HepG2 (cell line): Measurements from ENCODE around the gene POLR2J. TPM values are rescaled to one million over a fixed set of nuclear protein-coding genes. Genes with fewer than 3 reads are reported as not detected.

Source experiments
- CEBPZ ChIP-seq: IDR thresholded peaks from 2 replicates; pipeline ENCODE4 v1.6.1; 2012; ENCODE audit warnings: low read length, improper control_type of control experiment
- CHD2 ChIP-seq: IDR thresholded peaks from 2 replicates; pipeline ENCODE4 v1.6.1; 2011; ENCODE audit warnings: low read depth, low read length, improper control_type of control experiment
- PBX3 ChIP-seq: sonication (generic); formaldehyde crosslinking; IDR thresholded peaks from 2 replicates; pipeline ENCODE4 v1.8.1; 2023; ENCODE audit warnings: missing genetic modification reagents, inconsistent platforms, borderline replicate concordance
- PRDM15 ChIP-seq: sonication (generic); formaldehyde crosslinking; IDR thresholded peaks from 2 replicates; pipeline ENCODE4 v1.4.0; 2020; ENCODE audit warnings: missing genetic modification reagents
- ZBTB33 ChIP-seq: sonication (generic); formaldehyde crosslinking; IDR thresholded peaks from 2 replicates; pipeline ENCODE4 v1.4.0; 2020; ENCODE audit warnings: missing genetic modification reagents
- ZBTB7B ChIP-seq: sonication (generic); formaldehyde crosslinking; IDR thresholded peaks from 2 replicates; pipeline ENCODE4 v1.4.0; 2020; ENCODE audit warnings: missing genetic modification reagents
- ZNF280D ChIP-seq: sonication (generic); formaldehyde crosslinking; IDR thresholded peaks from 2 replicates; pipeline ENCODE4 v1.5.1; 2020; ENCODE audit warnings: mild to moderate bottlenecking, missing genetic modification reagents
- ZNF775 ChIP-seq: sonication (generic); formaldehyde crosslinking; IDR thresholded peaks from 2 replicates; pipeline ENCODE4 v1.4.0; 2020; ENCODE audit warnings: missing genetic modification reagents, mild to moderate bottlenecking, moderate library complexity, borderline replicate concordance
- ZSCAN31 ChIP-seq: sonication (generic); formaldehyde crosslinking; IDR thresholded peaks from 2 replicates; pipeline ENCODE4 v1.5.0; 2020; ENCODE audit warnings: low read depth, mild to moderate bottlenecking, missing genetic modification reagents
- polyA plus RNA-seq, 8 experiments: library from polyadenylated mRNA; depleted of rRNA in 3 of 8; stranded (reverse) in 7 of 8; unstranded in 1 of 8; fragments of >200 nt; fragmentation: Illumina TruSeq in 4 of 8; extraction: Trizol in 4 of 8; gene quantifications; 2 replicates each; pipeline versions ENCODE4 v1.2.1 to v1.2.3, GENCODE V29; 2011 to 2016; ENCODE audit warnings: low read depth in 4 of 8, missing spikeins in 1 of 8, mixed read lengths in 1 of 8; ENCODE audit not compliant: insufficient read depth in 1 of 8
- total RNA-seq, 5 experiments: library from RNA; depleted of rRNA; stranded (reverse); fragments of >200 nt; fragmentation: Illumina TruSeq; extraction: Trizol; gene quantifications; 2 replicates each; pipeline ENCODE4 v1.2.3, GENCODE V29; 2016; ENCODE audit warnings: low read depth in 1 of 5

POLR2J gene
- total and polyA plus RNA-seq, 2 of the 13 experiments (the other 11 are each of a cell fraction or from before 2014, with no cell fraction given): 41.2 to 71.4 TPM

GRCh38 chr7:102445674-102446071 is 33.0 kb downstream of the POLR2J start (continued):
- TF ChIP-seq PBX3 (CRISPR knock-in tag): no peak
- no peak for TF ChIP-seq ZBTB7B (CRISPR knock-in tag)
- no peak for TF ChIP-seq CHD2
- TF ChIP-seq ZNF775 (CRISPR knock-in tag): no peak
- no peak for TF ChIP-seq PRDM15 (CRISPR knock-in tag)
- no peak for TF ChIP-seq CEBPZ
- no peak for TF ChIP-seq ZNF280D (CRISPR knock-in tag)
- TF ChIP-seq ZSCAN31: no peak
- TF ChIP-seq ZBTB33: no peak
